ENCODE data around the gene PDE11A.
"Not testable (repeated sequence)": the region's sequence is repeated elsewhere in the genome, so short reads cannot be mapped to it uniquely, and the experiment has no call there.

The PDE11A gene

GRCh38 chr2:177964892-177965291 is 107.7 kb downstream of the PDE11A start:
- TF ChIP-seq CTCF (IDR thresholded peaks at IDR 0.05; ENCODE audit: low read depth, low read length): no peak
- no peak for DNase-seq (ENCODE audit: extremely low read depth, low read depth)

GRCh38 chr2:177952151-177952550 is 120.4 kb downstream of the PDE11A start:
- no peak for TF ChIP-seq CTCF (IDR thresholded peaks at IDR 0.05; ENCODE audit: low read depth, low read length)
- no peak for DNase-seq (ENCODE audit: extremely low read depth, low read depth)

- DNase-seq (ENCODE audit: extremely low read depth, low read depth): not testable (repeated sequence)
These were observed 125.0 kb downstream of the PDE11A start for GRCh38 chr2:177947598-177947997.

- DNase-seq (ENCODE audit: extremely low read depth, low read depth): not testable (repeated sequence)
These were observed 128.0 kb downstream of the PDE11A start for GRCh38 chr2:177944530-177944929.

- DNase-seq (ENCODE audit: extremely low read depth, low read depth): no peak
- TF ChIP-seq CTCF (IDR thresholded peaks at IDR 0.05; ENCODE audit: low read depth, low read length): no peak
These were observed 129.8 kb downstream of the PDE11A start for GRCh38 chr2:177942731-177943130.

GRCh38 chr2:177939211-177939610 is 133.4 kb downstream of the PDE11A start:
- no peak for TF ChIP-seq CTCF (IDR thresholded peaks at IDR 0.05; ENCODE audit: low read depth, low read length)

GRCh38 chr2:177930916-177931315 is 141.7 kb downstream of the PDE11A start:
- no peak for DNase-seq (ENCODE audit: extremely low read depth, low read depth)

More at GRCh38 chr2:177939211-177939610, 133.4 kb downstream of the PDE11A start:
- DNase-seq (ENCODE audit: extremely low read depth, low read depth): no peak

GRCh38 chr2:177929662-177930522 is 142.7 kb downstream of the PDE11A start:
- no peak for DNase-seq (ENCODE audit: extremely low read depth, low read depth)
- no peak for TF ChIP-seq CTCF (IDR thresholded peaks at IDR 0.05; ENCODE audit: low read depth, low read length)

More at GRCh38 chr2:177930916-177931315, 141.7 kb downstream of the PDE11A start:
- TF ChIP-seq CTCF (IDR thresholded peaks at IDR 0.05; ENCODE audit: low read depth, low read length): no peak

All from AG09319 (cell line).